Stimulated activated CD4-positive, alpha-beta T cell treated with anti-CD3 and anti-CD28 coated beads, Interleukin-2, amount 100 ng/mL, for 48 hours (primary cell): Measurements from ENCODE around the gene HOXA1.

Experiments used
- DNase-seq, 2 donors: peaks; one replicate each; pipeline ENCODE4 v3.0.0-alpha.2; 2020

The HOXA1 gene

DNA sequence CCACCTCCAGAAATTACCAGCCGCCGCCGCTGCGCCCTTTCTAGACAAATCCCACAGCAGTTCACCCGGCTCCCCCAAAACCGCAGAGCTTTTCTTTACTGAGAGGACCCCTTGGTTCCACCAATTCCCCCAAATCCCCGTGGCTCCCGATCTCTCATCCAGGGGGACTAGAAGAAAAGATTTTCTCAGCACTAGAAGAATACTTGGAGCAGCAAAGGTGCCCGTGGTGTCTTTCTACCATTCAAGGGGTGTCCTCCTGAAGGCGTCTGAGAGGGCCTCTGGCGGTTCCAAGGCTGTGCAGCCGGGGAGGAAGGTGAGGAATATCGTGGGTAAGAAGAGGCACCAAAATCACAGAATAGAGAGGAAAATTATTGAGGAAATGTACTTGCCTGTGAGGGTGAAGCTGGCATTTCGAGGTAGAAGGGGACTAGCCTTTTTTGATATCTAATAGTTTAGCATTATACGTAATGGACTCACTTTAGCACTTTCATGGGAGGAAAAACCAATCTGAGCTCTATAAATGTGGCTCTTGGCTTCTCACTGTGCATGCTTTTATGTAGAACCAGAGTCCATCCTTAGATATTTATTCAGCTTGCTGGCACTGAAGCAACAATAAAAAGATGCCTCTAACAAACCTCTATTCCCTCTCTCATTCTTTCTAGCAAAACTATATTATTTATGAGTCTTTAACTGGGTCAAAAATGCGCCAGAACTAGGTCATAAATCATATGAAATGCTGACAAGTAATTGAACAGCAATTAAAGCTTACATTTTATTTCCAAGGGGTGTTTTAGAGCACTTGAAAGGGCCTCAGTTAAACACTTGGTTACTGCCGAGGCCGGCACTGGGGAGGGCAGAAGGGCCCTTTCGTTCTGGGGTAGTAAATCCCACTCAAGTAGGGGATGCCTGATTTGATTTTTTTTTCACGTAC is 20.5 kb upstream of the HOXA1 start:
- DNase-seq = no peak

DNA sequence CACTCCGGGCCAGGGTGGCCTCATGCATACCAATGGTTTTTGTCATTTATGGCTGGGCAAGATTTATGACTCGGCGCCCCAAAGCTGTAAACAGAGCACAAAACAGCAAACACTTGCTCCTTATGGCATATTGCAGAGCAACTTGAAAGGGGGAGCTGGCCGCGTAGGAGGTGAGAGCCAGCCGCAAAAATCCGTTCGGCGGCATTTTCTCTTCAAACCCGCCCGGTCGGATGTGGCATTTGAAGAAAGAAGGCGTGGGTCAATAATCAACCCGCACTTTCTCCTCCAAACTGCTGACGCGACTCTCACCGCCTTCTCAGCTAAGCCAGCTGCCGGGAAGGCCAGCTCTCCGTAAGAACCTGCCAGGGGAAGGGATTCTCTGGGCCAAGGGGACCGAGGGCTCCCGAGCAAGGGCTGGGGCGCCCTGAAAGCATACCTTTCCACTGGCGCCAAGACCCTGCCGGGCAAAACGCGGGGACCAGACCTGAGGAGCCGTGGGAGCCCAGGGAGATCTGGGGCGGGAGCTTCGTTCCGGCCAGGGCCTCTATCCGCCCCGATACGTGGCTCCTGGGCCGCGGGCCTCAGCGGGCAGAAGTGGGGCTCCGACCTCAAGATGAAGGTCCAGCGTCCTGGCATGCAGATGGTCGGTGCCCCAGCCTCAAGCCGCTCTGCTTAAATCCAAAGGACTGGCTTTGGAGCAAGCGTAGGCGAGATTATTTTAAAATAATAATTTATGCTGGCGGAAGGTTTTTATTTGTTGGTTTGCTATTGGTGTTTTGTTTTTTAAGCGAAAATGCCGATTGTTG is 19.6 kb upstream of the HOXA1 start:
- DNase-seq = no peak

DNA sequence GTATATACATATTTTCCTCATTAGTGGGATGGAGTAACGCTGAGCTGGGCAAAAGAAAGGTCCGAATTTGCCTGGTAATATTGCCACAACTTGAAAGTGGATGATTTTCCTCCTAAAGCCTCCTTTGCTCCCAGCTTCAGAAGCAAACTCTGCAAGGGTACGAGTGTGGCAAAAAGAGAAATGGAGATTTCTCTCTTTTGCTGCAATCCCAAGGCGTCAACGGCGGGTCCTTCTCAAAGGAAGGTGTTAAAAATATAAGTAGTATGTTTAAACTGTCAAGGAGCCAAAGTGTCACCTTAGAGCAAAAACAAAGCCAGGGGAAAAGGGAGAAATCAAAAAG is 19.1 kb upstream of the HOXA1 start:
- no peak for DNase-seq

DNA sequence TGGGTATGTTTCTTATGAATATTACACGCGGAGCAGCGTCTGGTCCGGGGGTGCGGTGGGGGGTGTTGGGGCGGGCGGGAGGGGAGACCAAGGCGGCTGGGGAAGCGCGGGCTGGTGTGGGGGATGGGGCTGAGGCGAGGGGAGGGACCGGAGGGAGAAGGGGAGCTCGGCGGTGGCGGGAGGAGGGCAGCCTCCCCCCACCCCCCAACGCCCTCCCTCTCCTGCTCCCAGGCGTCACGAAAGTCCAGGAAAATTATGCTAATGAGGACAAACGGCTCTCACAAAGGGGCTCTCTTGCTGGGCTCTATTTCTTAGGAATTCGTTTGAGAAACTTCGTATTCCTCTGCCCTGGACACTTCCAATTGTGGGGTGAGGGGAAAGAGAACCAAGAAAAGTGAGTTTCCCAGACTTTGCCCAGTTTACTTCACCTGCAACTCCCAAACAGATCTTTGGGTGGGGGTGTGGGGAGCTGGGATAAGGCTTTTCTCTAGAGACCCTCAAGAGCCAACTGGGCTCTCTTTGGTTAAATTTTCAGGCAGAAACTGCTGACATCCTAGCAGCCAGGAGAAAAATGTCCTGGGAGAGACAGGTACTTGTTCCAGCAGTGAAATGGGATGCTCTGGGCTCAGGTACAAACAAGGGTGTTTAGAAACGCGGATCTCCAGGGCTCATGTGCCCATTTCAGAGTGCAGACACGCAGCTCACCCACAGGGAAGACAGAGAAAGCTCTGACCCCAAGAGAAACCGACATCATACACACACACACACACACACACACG is 18.4 kb upstream of the HOXA1 start:
- DNase-seq = no peak

DNA sequence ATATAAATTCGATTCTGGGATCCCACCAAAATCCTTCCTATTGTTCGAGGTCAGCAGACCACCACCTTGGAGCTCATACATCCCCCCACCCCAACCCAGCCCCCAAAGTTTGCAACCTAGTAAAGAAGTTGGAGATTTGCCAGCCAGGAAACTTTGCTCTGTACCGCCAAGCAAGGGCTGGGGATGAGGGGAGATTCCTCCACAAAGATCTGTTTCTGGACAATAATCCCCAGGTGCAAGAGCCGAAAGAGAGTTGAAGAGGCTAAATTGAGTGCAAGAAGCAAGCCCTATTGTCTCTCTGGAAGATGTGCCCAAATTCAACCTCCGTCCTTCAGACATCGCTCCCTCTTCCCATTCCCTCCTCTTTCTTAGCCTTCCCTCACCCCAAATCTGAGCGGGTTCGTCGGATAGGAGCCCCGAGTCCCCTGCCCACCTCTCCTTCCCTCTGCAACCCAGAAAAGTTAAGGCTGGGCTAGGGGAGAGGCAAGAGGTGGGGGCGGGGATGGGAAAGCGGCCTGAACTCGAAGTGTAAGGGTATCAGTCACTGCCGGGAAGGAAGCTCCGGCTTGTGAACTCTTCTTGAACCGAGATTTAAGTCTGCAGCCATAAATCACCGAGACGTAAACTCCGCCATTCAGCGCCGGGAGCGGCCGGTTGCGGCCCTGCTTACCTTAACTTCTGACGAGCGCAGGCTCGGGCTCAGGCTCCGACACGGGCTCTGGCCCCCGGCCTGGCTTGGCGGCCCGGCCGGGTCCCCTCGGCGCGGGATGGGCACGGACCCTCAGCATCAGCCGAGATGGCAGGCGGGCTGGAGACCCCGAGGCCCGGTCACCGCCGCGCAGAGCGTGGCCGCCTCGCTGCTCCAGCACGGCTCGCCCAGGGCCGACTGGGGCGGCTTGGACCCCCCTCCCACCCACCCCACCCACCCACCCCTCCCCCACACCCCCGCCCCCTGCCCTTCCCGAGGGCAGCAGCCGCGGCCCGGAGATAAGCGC is 17.5 kb upstream of the HOXA1 start:
- DNase-seq = no peak

DNA sequence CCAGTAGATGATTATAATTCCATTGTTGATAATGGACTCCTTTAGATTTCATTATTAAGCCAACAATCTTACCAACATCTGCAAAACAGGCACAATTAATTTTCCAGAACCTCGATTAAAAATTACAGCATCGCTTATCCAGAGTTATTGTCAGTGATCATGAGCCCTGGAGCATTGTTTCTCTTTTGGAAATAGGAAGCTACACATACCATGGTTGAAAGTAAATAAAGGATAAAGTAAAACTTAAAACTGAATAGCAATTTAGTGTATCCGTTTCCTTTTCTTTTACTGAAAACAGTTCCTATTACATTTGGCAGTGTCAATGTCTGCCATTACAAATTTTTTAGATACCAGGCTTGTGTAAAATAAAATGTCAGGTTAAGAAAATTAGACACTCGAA is 16.6 kb upstream of the HOXA1 start:
- DNase-seq = no peak

DNA sequence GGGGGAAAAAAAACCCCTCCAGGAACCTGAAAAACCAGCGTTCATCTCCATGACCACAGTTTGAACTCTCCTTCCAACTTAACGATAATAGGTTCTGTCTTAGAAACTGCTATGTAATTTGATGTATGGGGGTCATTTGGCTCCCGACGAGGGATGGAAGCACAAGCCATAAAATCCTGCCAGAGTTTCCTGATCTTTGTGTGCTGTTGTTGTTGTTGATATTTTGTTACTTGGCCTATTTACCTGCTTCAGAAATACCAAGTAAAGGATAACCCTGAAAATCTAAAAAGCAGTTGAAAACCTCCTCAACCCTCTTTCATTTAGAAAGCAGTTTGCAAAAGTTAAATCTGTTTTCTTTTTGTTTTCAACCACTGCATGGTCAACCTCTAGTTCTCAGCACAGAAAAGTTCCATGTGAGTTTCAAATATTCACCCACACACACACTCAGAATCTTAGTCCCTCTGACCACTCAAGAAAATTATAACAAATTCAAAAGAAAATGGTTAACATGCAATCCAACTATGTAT is 16.0 kb upstream of the HOXA1 start:
- no peak for DNase-seq

DNA sequence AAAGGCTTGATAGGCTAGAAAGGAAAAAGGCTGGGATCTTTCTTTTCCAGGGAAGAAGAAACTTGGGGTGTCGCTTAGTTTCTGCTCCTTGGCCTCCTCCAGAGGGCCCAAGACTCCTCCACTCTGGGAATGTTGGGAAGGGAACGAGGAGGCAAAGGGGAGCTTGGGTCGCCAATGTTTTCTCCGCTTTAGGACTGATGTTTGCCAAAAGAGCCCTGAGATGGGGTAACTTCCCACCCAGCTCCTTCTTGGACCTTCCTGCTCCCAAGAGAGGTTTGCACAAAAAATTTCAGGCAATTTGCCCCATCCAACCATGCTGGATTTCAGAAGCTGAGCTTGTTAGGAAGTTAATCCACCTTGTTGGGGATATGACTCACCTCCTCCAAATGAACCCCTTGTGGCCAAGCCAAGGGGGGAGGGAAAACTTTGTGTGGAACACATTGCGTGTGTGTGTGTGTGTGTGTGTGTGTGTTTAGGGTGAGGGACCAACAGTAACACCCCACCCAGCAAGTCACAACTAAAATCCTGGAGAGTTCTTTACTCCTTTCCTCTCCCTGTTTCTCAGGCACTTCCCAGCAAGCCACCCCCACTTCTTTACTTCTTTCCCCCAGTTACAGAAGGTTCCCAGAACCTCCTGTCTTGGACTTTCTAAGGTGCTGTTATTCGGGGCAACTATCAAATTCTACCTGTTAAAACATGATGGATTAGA is 15.4 kb upstream of the HOXA1 start:
- DNase-seq = no peak

DNA sequence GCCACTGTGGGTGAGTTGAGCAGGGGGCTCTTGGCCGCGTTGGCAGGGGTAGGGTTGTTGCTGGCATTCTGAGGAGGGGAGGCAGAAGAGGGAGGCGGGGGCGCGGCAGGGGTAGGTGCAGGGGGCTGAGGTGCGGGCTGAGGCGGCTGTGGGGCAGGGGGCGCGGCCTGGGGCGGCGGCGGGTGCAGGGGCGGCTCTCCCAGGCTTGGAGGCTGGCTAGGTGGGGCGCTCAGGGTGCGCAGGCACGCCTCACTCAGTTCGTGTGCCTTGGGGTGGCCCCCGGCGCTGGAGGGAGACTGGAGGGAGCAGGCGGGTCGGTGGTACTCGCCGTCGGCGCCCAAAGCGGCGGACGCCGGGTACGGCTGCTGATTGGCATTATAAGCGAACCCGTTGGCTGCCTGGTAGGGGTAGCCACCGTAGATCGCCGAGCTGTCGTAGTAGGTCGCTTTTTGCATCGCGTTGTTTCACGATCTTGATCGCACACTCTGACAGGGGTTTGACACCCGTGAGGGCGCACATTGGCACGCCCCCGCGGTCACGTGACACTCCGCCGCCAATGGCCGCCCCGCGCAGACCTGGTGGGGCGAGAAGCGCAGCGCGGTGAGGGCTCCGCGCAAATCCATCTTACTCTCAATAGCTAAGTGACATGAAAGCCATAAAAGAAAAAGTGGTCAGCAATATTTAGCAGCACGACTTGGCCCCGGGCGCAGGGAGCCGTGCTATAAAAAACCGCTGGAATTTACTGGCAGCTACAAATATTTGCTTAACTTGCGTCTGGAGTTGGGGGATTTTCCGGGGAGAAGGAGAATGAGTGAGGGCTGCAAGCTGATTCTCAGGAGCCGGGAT is 14.6 kb upstream of the HOXA1 start:
- DNase-seq = no peak

DNA sequence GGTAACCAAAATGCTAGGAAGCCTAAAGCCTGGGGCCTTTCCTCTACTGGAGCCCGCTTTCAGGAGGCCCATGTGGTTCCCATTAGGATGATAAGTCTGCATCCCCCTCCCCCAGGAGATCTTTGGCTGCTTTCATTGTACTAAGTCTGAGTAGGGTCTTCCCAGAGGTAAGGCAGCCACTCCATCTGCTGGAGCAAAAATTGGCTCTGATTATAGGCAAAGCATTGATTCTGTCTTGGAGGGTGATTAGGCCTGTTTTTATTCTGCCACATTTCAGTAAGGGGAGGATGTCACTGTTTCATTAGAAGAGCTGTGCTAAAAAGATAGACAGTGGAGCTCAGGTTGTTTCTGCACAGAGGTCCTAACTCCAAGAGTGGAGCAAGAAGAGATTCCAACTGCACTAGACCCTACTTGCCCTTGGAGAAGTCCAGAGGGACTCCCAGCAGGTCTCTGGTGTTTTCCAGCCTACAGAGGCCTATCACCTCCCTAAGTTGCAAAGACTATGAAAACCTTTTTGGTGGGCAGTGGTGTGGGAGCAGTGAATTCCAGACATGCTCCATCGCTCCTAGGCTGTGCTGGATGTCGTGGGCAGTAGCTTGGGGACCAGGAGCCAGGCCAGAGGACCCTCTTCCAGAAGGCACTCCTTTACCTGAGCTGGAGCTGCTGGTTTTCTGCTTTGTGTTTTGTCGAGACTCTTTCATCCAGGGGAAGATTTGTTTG is 13.8 kb upstream of the HOXA1 start:
- no peak for DNase-seq

DNA sequence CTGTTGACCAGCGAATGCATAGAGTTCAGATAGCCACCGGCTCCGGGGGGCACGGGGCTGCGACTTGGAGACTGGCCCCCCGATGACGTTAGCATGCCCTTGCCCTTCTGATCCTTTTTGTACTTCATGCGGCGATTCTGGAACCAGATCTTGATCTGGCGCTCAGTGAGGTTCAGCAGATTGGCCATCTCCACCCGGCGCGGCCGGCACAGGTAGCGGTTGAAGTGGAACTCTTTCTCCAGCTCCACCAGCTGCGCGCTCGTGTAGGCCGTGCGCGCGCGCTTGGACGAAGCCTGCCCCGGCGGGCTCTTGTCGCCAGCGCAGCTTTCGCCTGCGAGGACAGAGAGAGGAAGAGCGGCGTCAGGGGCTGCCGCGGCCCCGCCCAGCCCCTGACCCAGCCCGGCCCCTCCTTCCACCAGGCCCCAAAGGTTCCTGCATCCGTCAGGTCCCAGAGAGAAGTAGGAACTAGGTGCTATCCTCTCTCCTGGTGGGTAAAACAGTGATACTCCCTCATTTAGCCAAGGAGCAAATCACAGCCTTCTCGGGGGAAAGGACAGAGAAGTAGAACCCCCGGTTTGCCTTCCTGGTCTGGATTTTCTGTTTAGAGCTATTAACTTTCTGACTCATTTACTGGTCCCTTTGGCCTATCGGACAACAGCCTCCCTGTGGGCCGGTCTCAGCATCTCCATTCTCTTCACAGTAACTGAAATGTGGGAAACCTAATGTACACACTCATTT is 12.8 kb upstream of the HOXA1 start:
- no peak for DNase-seq

DNA sequence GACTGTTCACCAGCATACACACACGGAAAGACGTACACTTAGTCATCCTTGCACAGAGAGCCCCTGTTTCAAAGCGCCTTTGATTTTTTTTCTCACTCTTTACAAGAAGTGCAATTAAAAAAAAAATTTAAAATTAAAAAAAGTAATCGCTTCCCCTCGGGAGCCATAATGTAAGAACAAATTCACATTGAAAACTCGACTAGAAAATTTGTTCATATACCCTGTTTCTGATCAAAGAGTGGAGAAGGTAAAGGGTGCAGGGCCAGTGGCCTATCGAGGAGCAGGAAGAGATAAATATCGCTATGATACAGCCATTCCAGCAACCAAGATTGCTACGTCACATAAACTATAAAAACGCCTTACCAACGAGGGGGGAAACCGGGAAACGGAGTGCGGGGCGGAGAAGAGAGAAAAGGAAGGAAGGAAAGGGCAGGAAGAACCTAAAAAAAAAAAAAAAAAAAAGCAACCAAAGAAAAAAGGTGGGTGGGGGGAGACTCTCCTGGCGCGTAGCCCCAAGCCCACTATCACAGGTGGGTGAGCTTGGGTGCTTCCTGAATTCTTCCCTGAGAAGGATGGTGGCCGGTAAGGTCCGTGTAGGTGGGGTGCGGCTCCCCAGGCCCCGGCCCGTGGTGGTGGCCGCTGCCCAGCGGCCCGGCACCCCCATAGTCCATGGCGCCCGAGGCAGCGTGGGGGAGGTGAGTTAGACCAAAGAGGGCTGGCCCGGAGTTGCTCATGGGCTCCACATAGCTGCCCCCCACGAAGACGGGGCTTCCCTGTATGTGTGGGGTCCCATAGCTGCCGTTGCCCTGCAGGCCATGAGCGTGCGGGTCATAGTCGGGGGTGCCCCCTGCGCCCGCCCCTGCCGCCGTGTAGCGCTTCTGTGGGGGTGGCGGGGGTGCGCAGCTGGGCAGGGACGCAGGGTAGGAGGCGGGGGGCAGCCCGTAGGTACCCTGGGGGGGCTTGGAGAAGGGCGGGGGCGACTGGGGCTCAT is 11.9 kb upstream of the HOXA1 start:
- no peak for DNase-seq

DNA sequence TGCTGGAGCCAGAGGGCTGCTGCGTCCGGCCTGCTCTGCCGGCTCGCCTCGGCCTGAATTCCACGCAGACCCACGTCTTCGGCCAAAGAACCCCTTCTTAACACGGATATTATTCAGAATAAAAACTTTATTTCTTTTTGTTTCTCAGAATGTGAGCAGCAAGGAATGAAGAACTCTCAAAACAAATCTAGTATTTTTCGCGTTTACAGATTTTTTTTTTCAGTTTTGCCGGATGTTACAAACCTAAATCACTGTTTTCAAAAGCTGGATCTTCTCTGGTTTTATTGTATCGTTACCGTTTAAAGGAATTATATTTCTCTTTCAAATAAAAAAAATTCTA is 11.1 kb upstream of the HOXA1 start:
- DNase-seq = no peak

DNA sequence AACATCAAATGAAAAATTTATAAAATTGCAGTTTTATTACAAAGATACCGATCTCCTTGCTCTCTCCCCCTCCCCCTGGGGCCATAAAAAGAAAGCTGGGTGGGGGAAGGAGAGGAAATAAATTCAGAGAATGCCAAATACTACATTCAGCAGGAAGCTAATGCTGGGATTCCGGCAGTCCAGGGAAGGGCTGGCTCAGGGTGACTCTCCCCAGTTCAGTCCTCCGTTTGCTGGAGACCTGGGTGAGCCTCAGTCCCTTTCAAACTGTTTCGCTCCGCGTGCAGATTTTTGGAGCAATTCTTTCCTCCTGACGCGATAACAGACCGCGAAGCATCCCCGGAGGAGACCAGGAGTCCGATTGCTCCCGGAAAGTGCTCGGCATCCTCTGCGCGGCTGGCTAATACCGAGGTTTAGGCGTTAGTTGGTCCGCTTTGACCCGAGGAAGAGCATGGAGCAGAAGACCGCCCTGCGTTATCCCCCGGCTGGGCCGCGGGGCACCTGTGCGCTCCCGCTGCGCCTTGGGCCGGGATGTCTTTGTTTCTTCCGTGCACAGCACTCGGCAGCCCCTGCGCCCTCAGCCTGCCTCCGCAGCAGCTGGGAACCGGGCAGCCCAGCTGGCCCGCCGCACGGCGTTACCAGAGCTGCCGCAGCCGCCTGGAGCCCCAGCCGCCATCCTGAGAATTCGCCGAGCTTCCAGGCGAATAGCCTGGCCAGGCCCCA is 10.5 kb upstream of the HOXA1 start:
- DNase-seq = no peak

DNA sequence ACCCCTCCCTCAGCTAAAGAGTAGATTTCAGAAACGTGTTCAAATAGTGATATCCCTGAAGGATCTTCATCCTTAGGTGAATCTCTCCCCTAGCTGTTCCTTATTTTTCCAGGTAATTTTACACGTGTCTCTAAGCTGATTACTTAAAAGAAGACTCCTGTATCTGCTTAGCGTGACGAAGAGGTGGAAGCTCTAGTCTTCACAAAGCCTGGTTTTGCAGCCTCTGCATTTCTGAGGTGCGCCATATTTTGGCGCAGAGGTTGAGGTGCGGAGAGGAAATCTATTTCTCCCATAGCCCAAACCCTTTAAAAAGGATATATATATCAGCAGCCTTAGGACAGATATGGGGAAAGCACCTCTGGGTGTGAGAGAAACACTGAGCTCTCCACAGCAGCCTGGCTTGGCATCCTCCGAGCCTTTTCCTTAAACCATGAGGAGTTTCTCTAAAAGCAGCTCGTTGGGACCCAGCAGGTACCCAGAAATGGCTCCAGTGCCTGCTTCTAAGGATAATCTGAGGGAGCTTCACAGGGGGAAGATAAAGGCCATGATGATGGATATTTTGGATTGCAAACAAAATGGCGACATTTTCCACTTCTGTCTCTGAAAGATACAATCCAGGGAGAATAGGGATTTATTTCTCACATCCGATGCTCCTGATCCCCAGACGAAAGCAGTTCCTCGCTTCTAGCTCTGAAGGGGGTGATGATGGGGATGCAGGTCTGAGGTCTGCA is 9.7 kb upstream of the HOXA1 start:
- no peak for DNase-seq
